ENCODE results near the gene ACIN1.

GRCh38 chr14:23035303-23036144, 59.4 kb downstream of the ACIN1 start:
- TF ChIP-seq POLR2AphosphoS5 (IDR thresholded peaks at IDR 0.05; ENCODE audit: low read depth, low read length) (no peak), POLR2A (IDR thresholded peaks at IDR 0.05; ENCODE audit: low read depth, low read length) (no peak), SPI1 (IDR thresholded peaks at IDR 0.05; ENCODE audit: low read depth, low read length) (no peak), TAF1 (IDR thresholded peaks at IDR 0.05; ENCODE audit: low read depth, low read length) (0 out of 2 replicates have a peak, but pooled peaks have one; percentile 26)

All from GM12891 (cell line).